GM18526 (cell line): ENCODE results near the gene RNF186.

Source experiments
- POLR2A ChIP-seq: IDR thresholded peaks from 3 replicates; pipeline ENCODE4 v1.6.1; 2011; ENCODE audit not compliant: insufficient read length; ENCODE audit errors: extremely low read depth

RNF186 gene

DNA sequence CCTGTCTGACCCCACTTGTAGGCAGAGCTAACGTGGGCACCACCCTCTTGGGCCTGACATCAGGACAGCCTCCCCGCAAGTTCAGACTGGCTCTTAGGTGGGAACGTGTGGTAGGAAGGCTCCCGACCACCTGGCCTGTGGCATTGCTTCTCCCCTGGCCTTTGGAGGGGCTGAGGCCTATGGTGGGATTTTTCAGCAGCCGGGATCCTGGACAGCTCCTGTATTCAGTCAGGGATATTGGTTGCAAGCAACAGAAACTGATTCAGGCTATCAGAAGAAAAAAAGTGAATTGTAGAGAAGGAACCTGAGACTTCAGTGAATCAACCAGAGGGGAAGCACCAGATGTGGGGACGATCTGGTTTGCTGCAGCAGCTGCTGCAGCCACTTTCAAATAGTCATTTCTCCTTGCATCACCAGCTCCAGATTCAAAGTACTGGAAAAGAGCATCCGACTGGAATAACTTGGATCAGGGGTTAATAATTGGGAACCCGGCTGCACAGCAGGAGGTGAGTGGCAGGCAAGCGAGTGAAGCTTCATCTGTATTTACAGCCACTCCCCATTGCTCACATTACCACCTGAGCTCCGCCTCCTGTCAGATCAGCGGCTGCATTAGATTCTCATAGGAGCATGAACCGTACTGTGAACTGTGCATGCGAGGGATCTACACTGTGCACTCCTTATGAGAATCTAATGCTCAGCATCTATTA, 5.9 kb downstream of the RNF186 start:
- no peak for TF ChIP-seq POLR2A

DNA sequence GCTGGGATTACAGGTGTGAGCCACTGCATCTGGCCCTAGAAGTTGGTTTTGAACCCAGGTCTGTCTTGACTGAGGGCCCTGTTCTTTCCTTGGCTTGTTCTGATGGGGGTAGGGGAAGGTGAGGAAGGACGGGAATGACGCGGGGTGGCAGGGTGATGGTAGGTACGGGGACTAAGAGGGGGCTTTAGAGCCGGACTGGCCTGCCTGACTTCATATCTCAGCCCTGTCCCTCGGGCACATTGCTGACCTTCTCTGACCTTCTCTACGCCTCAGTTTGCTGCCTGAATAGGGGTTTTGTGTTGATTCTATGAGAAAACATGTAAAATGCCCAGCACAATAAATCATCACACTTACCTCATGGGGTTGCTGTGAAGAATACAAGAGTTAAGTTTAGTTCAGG, 6.7 kb downstream of the RNF186 start:
- TF ChIP-seq POLR2A: no peak

DNA sequence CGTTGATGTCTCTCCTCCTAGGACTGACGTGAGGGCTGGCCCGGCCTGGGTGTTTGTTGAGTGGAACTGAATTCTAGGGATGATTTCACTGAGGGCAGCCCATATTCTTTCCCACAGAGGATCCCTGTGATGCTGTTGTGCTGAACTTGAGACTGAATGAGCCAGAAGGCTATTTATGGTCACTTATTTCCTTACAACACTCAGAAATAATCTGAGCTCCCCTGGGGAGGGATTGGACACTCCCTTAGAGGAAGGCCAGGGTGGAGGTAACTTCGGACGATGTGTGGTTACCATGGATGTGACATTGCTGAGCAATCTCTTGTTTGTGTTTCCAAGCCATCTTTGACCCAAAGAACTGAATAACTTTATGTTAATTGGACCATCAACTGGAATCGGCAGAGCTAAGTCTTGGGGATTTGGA, 10.2 kb downstream of the RNF186 start:
- TF ChIP-seq POLR2A: no peak

DNA sequence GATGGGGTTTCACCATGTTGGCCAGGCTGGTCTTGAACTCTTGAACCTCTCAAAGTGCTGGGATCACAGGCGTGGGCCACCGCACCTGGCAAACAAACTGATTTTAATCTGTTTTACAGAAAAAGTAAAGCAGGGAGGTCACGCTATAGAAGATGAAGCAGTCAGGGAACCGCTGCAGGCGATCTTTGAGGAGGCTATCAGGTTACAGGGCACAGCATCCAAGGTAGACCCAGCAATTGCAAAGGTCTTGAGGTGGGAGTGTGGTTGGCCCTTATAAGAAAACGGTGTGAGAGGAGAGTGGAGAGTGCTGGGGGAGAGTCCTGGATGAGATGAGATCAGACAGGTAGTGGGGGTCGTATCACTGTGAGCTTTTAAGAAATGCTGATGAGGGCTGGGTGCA, 12.8 kb downstream of the RNF186 start:
- TF ChIP-seq POLR2A: no peak

DNA sequence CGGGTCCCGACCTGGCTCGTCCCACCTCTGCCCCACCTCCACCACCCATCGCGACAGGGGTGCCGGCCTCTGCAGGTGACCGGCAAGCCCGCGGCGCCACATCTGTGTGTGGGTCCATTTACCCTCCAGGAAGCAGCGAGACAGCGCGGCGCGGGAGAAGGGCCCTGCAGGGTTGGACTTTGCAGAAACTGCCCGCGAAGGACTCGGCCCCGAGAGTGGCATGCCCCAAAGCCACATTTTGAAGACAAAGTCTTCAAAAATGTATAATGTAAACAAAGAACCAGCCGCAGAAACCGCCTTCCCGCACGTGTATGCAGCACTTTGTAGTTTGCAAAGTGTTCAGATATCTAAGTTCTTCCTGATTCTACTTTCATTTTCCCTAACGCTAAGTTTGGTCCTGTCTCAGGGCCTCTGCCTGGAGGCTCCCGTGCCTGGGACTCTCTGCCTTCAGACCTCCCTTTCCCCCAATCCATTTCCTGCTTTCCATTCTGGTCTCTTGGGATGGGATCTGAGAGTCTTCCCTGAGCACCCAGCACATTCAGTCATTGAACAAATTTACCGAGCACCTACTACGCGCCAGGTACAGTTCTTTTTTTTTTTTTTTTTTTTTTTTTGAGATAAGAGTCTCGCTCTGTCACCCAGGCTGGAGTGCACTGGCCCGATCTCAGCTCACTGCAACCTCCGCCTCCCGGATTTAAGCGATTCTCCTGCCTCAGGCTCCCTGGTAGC, 14.8 kb downstream of the RNF186 start:
- TF ChIP-seq POLR2A: no peak

DNA sequence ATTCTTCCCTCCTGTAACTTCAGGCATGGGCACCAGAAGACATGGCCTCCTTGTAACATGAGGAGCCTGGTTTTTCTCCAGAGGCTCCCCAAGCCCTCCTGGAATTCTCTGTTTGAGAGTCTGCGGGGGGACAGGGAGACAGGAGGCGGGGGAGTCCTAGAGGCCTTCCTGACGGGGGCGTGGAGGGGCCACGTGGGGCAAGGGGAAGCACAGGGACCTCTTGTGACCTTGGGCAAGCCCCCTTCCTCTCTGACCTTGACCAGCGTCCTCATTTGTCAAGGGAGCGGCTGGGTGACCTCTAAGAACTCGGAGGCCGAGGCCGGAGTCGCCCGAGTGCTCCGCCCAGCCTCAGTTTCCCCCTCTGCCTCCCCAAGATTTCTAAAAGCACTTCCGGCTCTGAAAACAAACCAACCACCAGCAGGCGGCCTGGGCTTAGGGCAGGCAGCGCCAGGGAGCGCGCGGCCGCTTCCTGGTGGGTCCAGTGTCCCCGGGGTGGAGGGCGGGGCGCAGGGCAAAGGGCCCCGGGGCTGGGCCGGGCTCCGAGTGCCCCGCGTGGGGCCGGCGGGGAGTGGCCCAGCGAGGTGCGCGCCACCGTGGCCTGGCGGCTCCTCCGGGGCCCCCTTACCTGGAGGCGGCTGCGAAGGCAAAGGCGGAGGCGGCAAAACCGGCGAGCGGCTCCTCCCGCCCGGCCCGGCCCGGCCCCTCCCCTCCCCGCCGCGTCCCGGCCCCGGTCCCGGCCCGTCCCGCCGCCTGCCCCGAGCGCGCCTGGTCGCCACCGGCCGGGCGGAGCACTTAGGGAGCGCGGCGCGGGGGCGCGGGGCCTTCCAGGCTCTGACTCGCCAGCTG, 15.6 kb downstream of the RNF186 start, which contains the start of gene TMCO4:
Gene TMCO4 (minus strand): TSS at position 687 of the 846 bp plus-strand sequence. CDS start 19,158 bp downstream, outside the sequence.
- TF ChIP-seq POLR2A: peak; percentile 54

DNA sequence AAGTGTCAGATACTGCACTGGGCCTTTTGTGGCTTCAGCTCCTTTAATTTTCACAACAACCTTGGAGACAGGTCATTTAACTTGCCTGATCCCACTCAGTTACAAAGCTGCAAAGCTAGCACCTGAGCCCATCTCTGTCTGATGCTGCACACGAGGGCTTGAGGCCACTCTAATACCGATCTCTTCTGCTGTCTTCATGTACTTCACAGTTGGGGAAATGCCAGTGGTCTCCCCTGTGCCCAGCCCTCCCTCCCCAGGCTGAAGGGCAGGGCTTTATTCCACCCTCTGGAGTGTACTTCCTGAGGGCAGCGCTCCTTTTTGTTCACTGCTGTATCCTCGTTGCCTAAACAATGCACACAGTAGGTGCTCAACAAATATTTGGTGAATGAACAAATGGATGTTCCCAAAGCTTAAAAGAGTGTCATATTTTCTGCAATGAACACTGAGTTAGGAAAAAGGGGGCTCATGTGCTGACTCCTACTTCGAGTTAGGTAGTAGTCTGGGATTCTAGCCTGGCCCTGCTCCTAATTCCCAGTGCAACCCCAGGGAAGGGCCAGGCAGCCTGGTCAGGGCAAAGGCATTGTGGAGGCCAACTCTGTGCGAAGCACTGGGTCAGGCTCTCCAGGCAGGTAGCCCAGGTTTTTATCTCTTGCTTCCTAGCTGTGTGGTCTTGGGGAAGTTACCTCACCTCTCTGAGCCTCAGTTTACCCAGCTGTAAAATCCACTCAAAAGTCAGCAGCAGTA, 16.4 kb downstream of the RNF186 start:
- TF ChIP-seq POLR2A: no peak

DNA sequence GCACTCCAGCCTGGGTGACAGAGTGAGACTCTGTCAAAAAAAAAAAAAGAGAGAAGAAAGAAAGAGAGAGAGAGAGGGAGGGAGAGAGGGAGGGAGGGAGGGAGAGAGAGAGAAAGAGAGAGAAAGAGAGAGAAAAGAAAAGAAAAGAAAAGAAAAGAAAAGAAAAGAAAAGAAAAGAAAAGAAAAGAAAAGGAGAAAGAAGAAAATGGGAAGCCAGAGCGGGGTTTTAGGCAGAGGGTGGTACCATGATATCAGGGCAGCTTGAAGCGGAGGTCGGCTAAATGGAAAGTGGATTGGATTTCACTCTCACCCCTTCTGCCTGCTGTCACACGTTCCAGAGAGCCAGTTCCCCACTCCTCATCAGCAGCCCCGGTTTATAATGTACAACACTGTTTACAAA, 17.3 kb downstream of the RNF186 start:
- no peak for TF ChIP-seq POLR2A

DNA sequence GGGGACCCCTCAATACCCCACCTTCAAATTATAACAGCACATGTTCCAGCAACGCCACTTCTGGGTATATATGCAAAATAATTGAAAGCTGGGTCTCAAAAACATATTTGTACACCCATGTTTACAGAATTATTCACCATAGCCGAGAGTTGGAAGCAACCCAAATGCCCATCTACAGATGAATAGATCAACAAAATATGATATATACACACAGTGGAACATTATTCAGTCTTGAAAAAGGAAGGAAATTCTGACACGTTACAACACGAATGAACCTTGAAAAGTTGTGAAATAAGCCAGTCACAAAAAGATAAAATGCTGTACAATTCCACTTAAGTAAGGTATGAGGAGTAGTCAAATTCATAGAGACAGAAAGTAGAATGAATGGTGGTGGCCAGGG, 20.5 kb downstream of the RNF186 start:
- no peak for TF ChIP-seq POLR2A

DNA sequence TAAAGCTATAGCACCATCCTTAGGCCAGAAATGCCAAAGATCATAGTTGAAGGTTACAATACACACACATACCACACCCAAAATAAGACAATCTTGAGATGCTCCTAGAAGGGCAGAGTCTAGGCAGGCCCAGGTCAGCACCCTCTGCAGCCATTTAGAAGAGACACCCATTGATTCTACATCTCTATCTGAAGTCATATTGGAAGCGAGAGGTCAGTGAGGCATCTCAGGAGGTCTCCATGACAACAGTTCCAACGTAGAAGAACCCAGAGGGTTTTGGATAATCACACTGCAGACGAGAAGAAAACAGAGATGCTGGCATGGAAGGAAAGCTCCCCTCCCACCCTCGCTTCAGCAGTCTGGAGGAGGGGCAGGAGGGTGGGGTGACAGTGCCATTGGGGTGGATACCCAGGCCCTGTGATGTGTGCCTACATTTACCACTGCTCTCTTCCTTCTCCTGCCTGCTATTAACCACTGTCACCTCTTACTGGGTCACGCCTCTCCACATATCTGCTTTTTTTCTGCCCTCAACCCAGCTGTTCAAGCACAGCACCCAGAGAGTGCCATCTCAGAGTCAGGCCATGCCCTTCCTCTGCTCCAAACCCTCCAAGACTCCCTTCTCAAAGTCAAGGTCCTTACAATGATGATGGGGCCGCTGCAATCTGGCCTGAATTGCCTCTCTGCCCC, 21.6 kb downstream of the RNF186 start:
- no peak for TF ChIP-seq POLR2A

DNA sequence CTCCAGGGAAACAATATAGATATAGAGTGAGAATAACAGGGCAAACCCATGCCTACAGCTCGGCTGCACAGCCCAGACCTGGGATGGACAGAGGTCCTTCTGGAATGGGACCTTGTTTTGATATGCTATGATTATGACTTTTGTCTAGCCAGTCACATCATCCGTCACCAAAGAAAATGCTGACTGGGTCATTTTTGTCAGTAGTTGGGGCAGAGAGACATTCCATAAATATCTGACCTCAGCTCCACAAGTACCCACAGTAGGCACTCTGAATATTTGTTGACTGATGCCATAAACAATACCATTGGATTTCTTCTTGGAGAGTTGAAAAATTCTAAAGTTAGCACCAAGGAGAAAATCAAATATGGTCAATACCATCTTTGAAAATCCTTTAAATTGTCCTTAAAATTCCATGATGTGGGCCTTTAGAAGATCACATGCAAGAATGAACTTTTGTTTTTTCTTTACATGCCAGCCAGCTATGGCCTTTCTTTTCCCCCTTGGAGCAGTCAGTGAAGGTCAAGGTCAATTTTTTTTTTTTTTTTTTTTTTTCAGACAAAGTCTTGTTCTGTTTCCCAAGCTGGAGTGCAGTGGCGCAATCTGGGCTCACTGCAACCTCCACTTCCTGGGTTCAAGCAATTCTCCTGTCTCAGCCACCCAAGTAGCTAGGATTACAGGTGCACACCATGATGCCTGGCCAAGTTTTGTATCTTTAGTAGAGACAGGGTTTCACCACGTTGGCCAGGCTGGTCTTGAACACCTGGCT, 22.7 kb downstream of the RNF186 start:
- no peak for TF ChIP-seq POLR2A

DNA sequence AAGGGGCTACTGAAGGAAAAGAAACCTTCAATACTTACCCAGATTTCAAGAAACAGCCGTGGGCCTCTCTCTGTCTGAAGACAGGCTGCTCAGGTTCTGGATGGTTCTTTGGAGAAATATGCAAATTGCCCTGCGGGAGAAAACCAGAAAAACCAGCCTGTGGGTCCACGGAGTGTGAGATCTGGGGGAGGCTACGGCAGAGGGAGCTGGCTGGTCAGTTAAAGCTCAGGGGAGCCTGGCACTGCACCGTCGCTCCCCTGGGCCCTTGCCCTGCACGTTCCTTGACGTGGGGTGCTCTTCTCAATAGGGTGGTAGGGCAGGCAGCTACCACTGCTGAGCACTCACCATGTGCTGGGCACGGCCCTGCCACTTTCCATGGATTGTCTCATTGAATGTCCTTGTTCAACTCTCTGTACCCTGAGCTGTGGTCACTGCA, 28.1 kb downstream of the RNF186 start:
- no peak for TF ChIP-seq POLR2A

DNA sequence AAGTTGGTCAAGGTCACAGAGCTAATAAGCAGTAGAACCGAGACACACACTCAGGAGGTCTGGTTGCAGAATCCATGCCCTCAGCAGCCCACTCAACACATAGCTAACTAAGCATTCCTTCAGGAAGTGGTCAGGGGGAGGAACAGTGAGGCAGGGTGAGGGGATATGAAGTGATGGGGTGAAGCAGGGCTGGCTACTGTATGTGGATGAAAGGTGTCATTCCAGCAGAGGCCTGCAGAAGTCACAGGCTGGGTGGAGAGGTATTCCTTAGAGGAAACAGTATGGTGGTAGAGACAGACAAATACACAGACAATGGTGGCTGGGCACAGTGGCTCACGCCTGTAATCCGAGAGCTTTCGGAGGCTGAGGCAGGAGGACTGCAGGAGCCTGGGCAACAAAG, 29.4 kb downstream of the RNF186 start:
- TF ChIP-seq POLR2A: no peak
